Activated T-helper 1 cell treated with Interleukin-2 at 50 U/mL for 16 hours (primary cell): ENCODE data around the gene NCAPG2.
"Not testable (repeated sequence)": the region's sequence is repeated elsewhere in the genome, so short reads cannot be mapped to it uniquely, and the experiment has no call there.

Experiments used
- DNase-seq: peaks from one replicate; pipeline ENCODE4 v3.0.0-alpha.2; 2020; ENCODE audit warnings: low read depth

The NCAPG2 gene

GRCh38 chr7:158633055-158633956 is 71.3 kb downstream of the NCAPG2 start:
- DNase-seq: no peak

- no peak for DNase-seq
Observed at GRCh38 chr7:158631574-158632195, 72.9 kb downstream of the NCAPG2 start.

- not testable (repeated sequence) for DNase-seq
Observed at GRCh38 chr7:158626289-158626688, 78.3 kb downstream of the NCAPG2 start.

GRCh38 chr7:158623241-158623640 is 81.4 kb downstream of the NCAPG2 start:
- no peak for DNase-seq

GRCh38 chr7:158620839-158621441 is 83.7 kb downstream of the NCAPG2 start:
- no peak for DNase-seq

GRCh38 chr7:158620418-158620817 is 84.2 kb downstream of the NCAPG2 start:
- DNase-seq: no peak

GRCh38 chr7:158618745-158619140 is 85.9 kb downstream of the NCAPG2 start:
- DNase-seq: no peak

- no peak for DNase-seq
Observed at GRCh38 chr7:158617737-158618128, 86.9 kb downstream of the NCAPG2 start.

- no peak for DNase-seq
Observed at GRCh38 chr7:158616050-158616449, 88.6 kb downstream of the NCAPG2 start.

GRCh38 chr7:158614700-158615099 is 89.9 kb downstream of the NCAPG2 start:
- no peak for DNase-seq

GRCh38 chr7:158613481-158613880 is 91.1 kb downstream of the NCAPG2 start:
- DNase-seq: no peak

GRCh38 chr7:158612546-158612945 is 92.1 kb downstream of the NCAPG2 start:
- DNase-seq: no peak

- no peak for DNase-seq
Observed at GRCh38 chr7:158611541-158611940, 93.1 kb downstream of the NCAPG2 start.

- no peak for DNase-seq
Observed at GRCh38 chr7:158609313-158609974, 95.2 kb downstream of the NCAPG2 start.

- no peak for DNase-seq
Observed at GRCh38 chr7:158607563-158607962, 97.0 kb downstream of the NCAPG2 start.

GRCh38 chr7:158606671-158607424 is 97.8 kb downstream of the NCAPG2 start:
- no peak for DNase-seq

- no peak for DNase-seq
Observed at GRCh38 chr7:158606129-158606528, 98.5 kb downstream of the NCAPG2 start.

GRCh38 chr7:158603773-158604755 is 100.5 kb downstream of the NCAPG2 start:
- DNase-seq: no peak

GRCh38 chr7:158602905-158603772 is 101.5 kb downstream of the NCAPG2 start:
- DNase-seq: no peak

- no peak for DNase-seq
Observed at GRCh38 chr7:158602041-158602440, 102.6 kb downstream of the NCAPG2 start.
